ENCODE results near the gene GGTA1. TPM values are rescaled to one million over a fixed set of nuclear protein-coding genes. Genes with fewer than 3 reads are reported as not detected.
"Not testable (repeated sequence)": the region's sequence is repeated elsewhere in the genome, so short reads cannot be mapped to it uniquely, and the experiment has no call there.

Gene GGTA1
- total and polyA plus RNA-seq, 5 donors from 2014 or later: 0.69 TPM; not detected in 4

DNA sequence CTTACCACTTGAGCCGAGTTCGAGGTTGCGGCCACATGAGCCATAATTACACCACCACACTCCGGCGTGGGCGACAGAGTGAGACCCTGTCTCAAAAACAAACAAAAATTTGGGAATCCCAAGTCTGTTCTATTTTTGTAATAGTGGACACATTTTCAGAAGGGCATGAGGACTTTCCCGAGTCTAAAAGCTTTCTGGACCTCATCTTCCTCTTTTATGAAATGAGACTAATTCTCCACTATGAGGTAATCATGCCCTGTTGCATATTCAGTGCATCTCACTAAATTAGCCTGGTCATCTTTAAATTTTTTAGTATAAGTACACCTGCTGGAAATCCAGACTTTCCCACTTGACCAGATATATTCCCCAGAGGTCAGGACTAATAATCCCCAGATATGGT, 55.7 kb downstream of the GGTA1 start:
- Histone ChIP-seq H3K9me3 (ENCODE audit: control insufficient read depth in 2 of 2, low read length in 2 of 2) (no peaks in the 10 kb centered on the region), H3K27me3 (ENCODE audit: control insufficient read depth, insufficient read depth, low read length) (peaks cover 17% of the 10 kb centered on the region), H3K4me1 (ENCODE audit: control insufficient read depth, insufficient read depth, low read length, poor library complexity, severe bottlenecking) (no peaks in the 10 kb centered on the region), H3K36me3 (ENCODE audit: control insufficient read depth, insufficient read depth, low read length) (no peaks in the 10 kb centered on the region), H3K4me3 (ENCODE audit: low read depth, low read length) (no peak overlapping the region), H3K27ac (ENCODE audit: insufficient read depth, low read length, poor library complexity, severe bottlenecking) (no peak overlapping the region)
- no peak for ATAC-seq (ENCODE audit: low read depth in 2 of 2)
- no peaks in the 10 kb centered on the region for H3K36me3 Mint-ChIP-seq
- H3K4me3 Mint-ChIP-seq: no peak overlapping the region
- peaks cover 34% of the 10 kb centered on the region for H3K27me3 Mint-ChIP-seq
- peaks cover 0 to 6% (median 0%) of the 10 kb centered on the region in 7 donors for H3K9me3 Mint-ChIP-seq
- no peak for DNase-seq
- H3K4me1 Mint-ChIP-seq: no peaks in the 10 kb centered on the region
- no peak overlapping the region for H3K27ac Mint-ChIP-seq

DNA sequence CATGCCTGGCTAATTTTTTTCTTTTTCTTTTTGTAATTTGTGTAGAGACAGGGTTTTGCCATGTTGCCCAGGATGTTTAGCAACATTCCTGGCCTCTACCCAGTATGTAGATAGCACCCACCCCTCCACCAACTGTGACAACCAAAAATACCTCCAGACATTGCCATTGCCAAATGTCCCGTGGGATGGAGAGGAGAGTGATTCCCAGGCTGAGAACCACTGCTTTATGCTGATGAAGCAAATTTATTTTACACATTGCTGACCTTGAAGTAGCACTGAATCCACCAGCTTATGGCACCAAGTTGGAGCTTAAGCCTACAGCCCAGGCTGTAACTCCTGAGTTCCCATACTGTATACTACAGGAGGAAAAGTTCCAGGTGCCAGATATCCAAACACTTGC, 58.5 kb downstream of the GGTA1 start:
- no peak overlapping the region for H3K27ac Mint-ChIP-seq
- no peak for ATAC-seq (ENCODE audit: low read depth in 2 of 2)
- no peak for DNase-seq
- H3K27me3 Mint-ChIP-seq: peaks cover 33% of the 10 kb centered on the region
- Histone ChIP-seq H3K4me3 (ENCODE audit: low read depth, low read length) (no peak overlapping the region), H3K27me3 (ENCODE audit: control insufficient read depth, insufficient read depth, low read length) (peaks cover 14% of the 10 kb centered on the region), H3K27ac (ENCODE audit: insufficient read depth, low read length, poor library complexity, severe bottlenecking) (no peak overlapping the region), H3K4me1 (ENCODE audit: control insufficient read depth, insufficient read depth, low read length, poor library complexity, severe bottlenecking) (no peaks in the 10 kb centered on the region), H3K9me3 (ENCODE audit: control insufficient read depth in 2 of 2, low read length in 2 of 2) (no peaks in the 10 kb centered on the region), H3K36me3 (ENCODE audit: control insufficient read depth, insufficient read depth, low read length) (no peaks in the 10 kb centered on the region)
- H3K4me3 Mint-ChIP-seq: no peak overlapping the region
- no peaks in the 10 kb centered on the region for H3K36me3 Mint-ChIP-seq
- H3K9me3 Mint-ChIP-seq: peaks cover 0 to 7% (median 0%) of the 10 kb centered on the region in 7 donors
- H3K4me1 Mint-ChIP-seq: no peaks in the 10 kb centered on the region

DNA sequence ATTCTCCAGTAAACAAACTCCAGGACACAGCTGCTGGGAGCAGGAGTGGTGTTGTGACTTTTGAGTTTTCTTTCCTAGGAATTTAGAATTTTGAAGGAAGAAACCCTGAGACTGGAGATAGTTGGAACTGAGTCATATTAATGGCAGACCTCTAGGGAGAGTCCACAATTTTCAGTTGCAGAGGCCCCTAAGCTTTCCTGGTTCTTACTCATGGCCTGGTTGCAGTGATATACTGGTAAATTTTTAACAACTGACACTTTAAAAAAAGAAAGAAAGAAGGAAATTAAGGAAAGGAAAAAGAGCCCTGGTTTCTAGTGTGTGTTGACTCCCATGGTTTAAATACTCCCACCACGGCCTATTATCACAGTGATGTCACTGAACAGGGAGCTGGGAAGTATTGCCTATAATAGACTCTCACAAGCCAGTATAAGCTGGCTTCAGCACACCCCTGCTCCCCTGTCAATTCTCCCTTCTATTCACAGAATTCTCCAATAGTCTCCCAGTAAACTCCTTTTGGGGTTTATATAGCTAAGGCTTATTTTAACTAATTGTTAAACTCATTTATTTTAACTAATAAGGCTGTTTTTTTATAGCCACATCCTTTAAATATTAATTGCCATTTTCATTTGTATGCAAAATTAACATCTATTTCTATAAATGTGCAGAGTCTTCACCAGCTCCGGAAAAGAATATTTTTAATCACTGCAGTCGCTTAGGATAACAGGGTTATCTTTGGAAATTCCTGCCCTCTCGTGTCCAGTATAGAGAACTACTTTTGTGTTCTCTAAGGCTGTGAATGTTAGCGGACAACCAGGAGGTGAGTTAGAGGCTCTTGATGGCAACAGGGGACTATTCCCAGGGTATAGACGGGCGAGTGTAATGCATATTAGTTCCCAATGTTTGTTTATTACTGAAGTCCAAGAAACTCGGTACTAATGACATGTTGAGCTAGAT, 59.7 kb downstream of the GGTA1 start:
- ATAC-seq (ENCODE audit: low read depth in 2 of 2) (no peak), DNase-seq (no peak)
- Mint-ChIP-seq H3K4me1 (no peaks in the 10 kb centered on the region), H3K9me3 (peaks cover 0 to 7% (median 0%) of the 10 kb centered on the region in 7 donors), H3K36me3 (no peaks in the 10 kb centered on the region), H3K4me3 (no peak overlapping the region), H3K27ac (no peak overlapping the region), H3K27me3 (peaks cover 35% of the 10 kb centered on the region)
- H3K4me1 ChIP-seq (ENCODE audit: control insufficient read depth, insufficient read depth, low read length, poor library complexity, severe bottlenecking): no peaks in the 10 kb centered on the region
- H3K27ac ChIP-seq (ENCODE audit: insufficient read depth, low read length, poor library complexity, severe bottlenecking): no peak overlapping the region
- no peaks in the 10 kb centered on the region for H3K36me3 ChIP-seq (ENCODE audit: control insufficient read depth, insufficient read depth, low read length)
- no peak overlapping the region for H3K4me3 ChIP-seq (ENCODE audit: low read depth, low read length)
- no peaks in the 10 kb centered on the region for H3K9me3 ChIP-seq (ENCODE audit: control insufficient read depth in 2 of 2, low read length in 2 of 2)
- peaks cover 17% of the 10 kb centered on the region for H3K27me3 ChIP-seq (ENCODE audit: control insufficient read depth, insufficient read depth, low read length)

DNA sequence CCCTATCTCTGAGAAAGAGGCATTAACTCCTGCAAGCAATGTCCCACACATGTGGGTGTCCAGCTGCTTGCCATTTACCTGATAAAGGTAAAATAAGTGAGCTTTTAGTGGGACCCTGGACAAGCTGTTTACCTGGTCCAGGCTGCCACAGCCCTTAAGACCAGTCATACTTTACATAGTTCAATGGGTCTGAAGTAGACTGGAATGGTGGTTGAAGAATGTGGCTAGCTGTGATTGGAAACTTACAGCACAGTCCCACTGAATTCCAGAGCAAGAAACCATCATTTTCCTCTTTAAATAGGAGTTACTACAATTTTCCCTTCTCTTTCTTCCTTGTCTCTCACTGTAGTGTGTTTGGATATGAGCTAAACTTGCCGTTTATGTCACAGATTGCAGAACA, 60.6 kb downstream of the GGTA1 start:
- no peak overlapping the region for H3K27ac ChIP-seq (ENCODE audit: insufficient read depth, low read length, poor library complexity, severe bottlenecking)
- H3K36me3 ChIP-seq (ENCODE audit: control insufficient read depth, insufficient read depth, low read length): no peaks in the 10 kb centered on the region
- Mint-ChIP-seq H3K4me1 (no peaks in the 10 kb centered on the region), H3K27me3 (peaks cover 36% of the 10 kb centered on the region), H3K36me3 (no peaks in the 10 kb centered on the region), H3K4me3 (no peak overlapping the region), H3K9me3 (peaks cover 0 to 7% (median 0%) of the 10 kb centered on the region in 7 donors), H3K27ac (no peak overlapping the region)
- no peak for ATAC-seq (ENCODE audit: low read depth in 2 of 2)
- peaks cover 17% of the 10 kb centered on the region for H3K27me3 ChIP-seq (ENCODE audit: control insufficient read depth, insufficient read depth, low read length)
- H3K4me3 ChIP-seq (ENCODE audit: low read depth, low read length): no peak overlapping the region
- no peaks in the 10 kb centered on the region for H3K4me1 ChIP-seq (ENCODE audit: control insufficient read depth, insufficient read depth, low read length, poor library complexity, severe bottlenecking)
- H3K9me3 ChIP-seq (ENCODE audit: control insufficient read depth in 2 of 2, low read length in 2 of 2): no peaks in the 10 kb centered on the region
- no peak for DNase-seq

DNA sequence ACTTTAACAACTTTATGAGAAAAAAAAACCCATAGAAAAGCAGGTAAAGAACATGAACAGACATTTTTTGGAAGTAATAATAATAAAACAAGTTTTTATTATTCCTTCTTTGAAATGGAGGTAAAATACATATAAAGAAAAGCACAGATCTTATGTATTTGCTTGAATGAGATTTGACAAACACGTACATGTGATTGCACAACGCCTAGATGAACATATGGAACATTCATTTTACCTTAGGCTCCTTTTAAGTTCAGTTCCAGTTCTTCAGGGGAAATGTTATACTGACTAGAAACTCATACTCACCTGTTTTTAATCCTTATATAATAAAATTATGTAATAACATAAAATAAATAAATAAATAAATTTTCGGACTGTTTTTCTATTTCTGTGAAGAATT, 61.8 kb downstream of the GGTA1 start:
- H3K4me3 ChIP-seq (ENCODE audit: low read depth, low read length): no peak overlapping the region
- Mint-ChIP-seq H3K9me3 (peaks cover 0 to 7% (median 0%) of the 10 kb centered on the region in 7 donors), H3K4me1 (no peaks in the 10 kb centered on the region), H3K4me3 (no peak overlapping the region), H3K36me3 (no peaks in the 10 kb centered on the region), H3K27ac (no peak overlapping the region), H3K27me3 (peaks cover 38% of the 10 kb centered on the region)
- peaks cover 17% of the 10 kb centered on the region for H3K27me3 ChIP-seq (ENCODE audit: control insufficient read depth, insufficient read depth, low read length)
- no peaks in the 10 kb centered on the region for H3K36me3 ChIP-seq (ENCODE audit: control insufficient read depth, insufficient read depth, low read length)
- H3K27ac ChIP-seq (ENCODE audit: insufficient read depth, low read length, poor library complexity, severe bottlenecking): no peak overlapping the region
- H3K9me3 ChIP-seq (ENCODE audit: control insufficient read depth in 2 of 2, low read length in 2 of 2): no peaks in the 10 kb centered on the region
- no peaks in the 10 kb centered on the region for H3K4me1 ChIP-seq (ENCODE audit: control insufficient read depth, insufficient read depth, low read length, poor library complexity, severe bottlenecking)
- ATAC-seq (ENCODE audit: low read depth in 2 of 2) (no peak), DNase-seq (no peak)

DNA sequence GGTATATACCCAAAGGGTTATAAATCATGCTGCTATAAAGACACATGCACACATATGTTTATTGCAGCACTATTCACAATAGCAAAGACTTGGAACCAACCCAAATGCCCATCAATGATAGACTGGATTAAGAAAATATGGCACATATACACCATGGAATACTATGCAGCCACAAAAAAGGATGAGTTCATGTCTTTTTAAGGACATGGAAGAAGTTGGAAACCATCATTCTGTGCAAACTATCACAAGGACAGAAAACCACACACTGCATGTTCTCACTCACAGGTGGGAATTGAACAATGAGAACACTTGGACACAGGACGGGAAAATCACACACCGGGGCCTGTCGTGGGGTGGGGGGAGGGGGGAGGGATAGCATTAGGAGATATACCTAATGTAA, 62.6 kb downstream of the GGTA1 start:
- not testable (repeated sequence) for H3K9me3 ChIP-seq (ENCODE audit: control insufficient read depth in 2 of 2, low read length in 2 of 2); H3K9me3 Mint-ChIP-seq; H3K27ac Mint-ChIP-seq; DNase-seq; H3K4me1 Mint-ChIP-seq; ATAC-seq (ENCODE audit: low read depth in 2 of 2); H3K4me3 Mint-ChIP-seq; H3K4me3 ChIP-seq (ENCODE audit: low read depth, low read length); H3K36me3 ChIP-seq (ENCODE audit: control insufficient read depth, insufficient read depth, low read length); H3K27ac ChIP-seq (ENCODE audit: insufficient read depth, low read length, poor library complexity, severe bottlenecking); H3K4me1 ChIP-seq (ENCODE audit: control insufficient read depth, insufficient read depth, low read length, poor library complexity, severe bottlenecking); H3K36me3 Mint-ChIP-seq
- peaks cover 41% of the 10 kb centered on the region for H3K27me3 Mint-ChIP-seq
- peaks cover 14% of the 10 kb centered on the region for H3K27me3 ChIP-seq (ENCODE audit: control insufficient read depth, insufficient read depth, low read length)

DNA sequence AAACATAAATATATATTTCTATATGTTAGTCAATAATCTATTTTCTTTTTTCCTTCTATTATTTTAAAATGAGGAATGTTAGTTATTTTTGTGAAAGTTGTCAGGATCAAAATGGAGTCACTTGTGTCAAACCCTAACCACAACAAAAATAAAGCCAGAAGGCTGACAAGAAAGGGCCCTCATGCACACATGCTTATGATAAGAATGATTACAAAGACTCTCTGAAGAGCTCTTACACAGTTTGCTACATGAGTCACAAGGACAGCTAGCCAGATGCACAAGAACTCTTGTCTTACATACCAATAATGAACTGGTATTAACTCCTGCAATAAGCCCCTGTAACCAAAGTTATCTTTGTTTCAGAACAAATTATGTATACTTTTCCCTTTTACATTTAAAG, 64.7 kb downstream of the GGTA1 start:
- no peaks in the 10 kb centered on the region for H3K4me1 ChIP-seq (ENCODE audit: control insufficient read depth, insufficient read depth, low read length, poor library complexity, severe bottlenecking)
- Mint-ChIP-seq H3K4me1 (no peaks in the 10 kb centered on the region), H3K27me3 (peaks cover 41% of the 10 kb centered on the region), H3K9me3 (peaks cover 0 to 7% (median 0%) of the 10 kb centered on the region in 7 donors), H3K4me3 (no peak overlapping the region), H3K27ac (no peak overlapping the region), H3K36me3 (no peaks in the 10 kb centered on the region)
- H3K9me3 ChIP-seq (ENCODE audit: control insufficient read depth in 2 of 2, low read length in 2 of 2): no peaks in the 10 kb centered on the region
- DNase-seq: no peak
- H3K27ac ChIP-seq (ENCODE audit: insufficient read depth, low read length, poor library complexity, severe bottlenecking): no peak overlapping the region
- H3K36me3 ChIP-seq (ENCODE audit: control insufficient read depth, insufficient read depth, low read length): no peaks in the 10 kb centered on the region
- no peak overlapping the region for H3K4me3 ChIP-seq (ENCODE audit: low read depth, low read length)
- no peak for ATAC-seq (ENCODE audit: low read depth in 2 of 2)
- peaks cover 10% of the 10 kb centered on the region for H3K27me3 ChIP-seq (ENCODE audit: control insufficient read depth, insufficient read depth, low read length)

DNA sequence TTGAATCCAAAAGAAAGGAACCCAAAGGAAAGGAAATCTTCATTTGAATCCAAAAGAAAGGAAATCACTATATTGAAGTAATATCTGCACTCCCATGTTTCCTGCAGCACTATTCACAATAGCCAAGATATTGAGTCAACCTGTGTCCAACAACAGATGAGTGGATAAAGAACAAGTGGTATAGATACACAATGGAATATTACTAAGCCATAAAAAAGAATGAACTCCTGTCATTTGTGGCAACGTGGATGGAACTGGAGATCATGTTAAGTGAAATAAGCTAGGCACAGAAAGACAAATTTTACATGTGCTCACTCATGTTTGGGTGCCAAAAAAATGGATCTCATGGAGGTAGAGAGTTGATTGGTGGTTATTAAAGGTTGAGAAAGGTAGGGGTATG, 71.7 kb downstream of the GGTA1 start:
- ATAC-seq (ENCODE audit: low read depth in 2 of 2) (no peak), DNase-seq (no peak)
- H3K27me3 ChIP-seq (ENCODE audit: control insufficient read depth, insufficient read depth, low read length): peaks cover 12% of the 10 kb centered on the region
- no peak overlapping the region for H3K4me3 ChIP-seq (ENCODE audit: low read depth, low read length)
- no peaks in the 10 kb centered on the region for H3K4me1 Mint-ChIP-seq
- peaks cover 0 to 4% of the 10 kb centered on the region in 2 experiments for H3K9me3 ChIP-seq (ENCODE audit: control insufficient read depth in 2 of 2, low read length in 2 of 2)
- peaks cover 0 to 6% (median 4%) of the 10 kb centered on the region in 7 donors for H3K9me3 Mint-ChIP-seq
- no peaks in the 10 kb centered on the region for H3K36me3 ChIP-seq (ENCODE audit: control insufficient read depth, insufficient read depth, low read length)
- peaks cover 23% of the 10 kb centered on the region for H3K27me3 Mint-ChIP-seq
- H3K4me3 Mint-ChIP-seq: no peak overlapping the region
- no peak overlapping the region for H3K27ac ChIP-seq (ENCODE audit: insufficient read depth, low read length, poor library complexity, severe bottlenecking)
- no peaks in the 10 kb centered on the region for H3K4me1 ChIP-seq (ENCODE audit: control insufficient read depth, insufficient read depth, low read length, poor library complexity, severe bottlenecking)
- no peaks in the 10 kb centered on the region for H3K36me3 Mint-ChIP-seq
- no peak overlapping the region for H3K27ac Mint-ChIP-seq

Data from CD4-positive, CD25-positive, alpha-beta regulatory T cell (primary cell).